HL-60 (cell line): ENCODE results near the gene CDYL2.

Experiments used
- CTCF ChIP-seq: IDR thresholded peaks from one replicate; pipeline ENCODE4 v1.5.1; 2011; ENCODE audit warnings: low read length, control low read depth, inconsistent platforms; ENCODE audit not compliant: insufficient read depth
- POLR2AphosphoS5 ChIP-seq: IDR thresholded peaks from 2 replicates; pipeline ENCODE4 v1.6.1; 2012; ENCODE audit warnings: low read depth
- TF ChIP-seq, protein P1 (sequence below): IDR thresholded peaks from 2 replicates; pipeline ENCODE4 v1.6.1; 2012; ENCODE audit warnings: low read depth; ENCODE audit not compliant: insufficient replicate concordance

- no peak for TF ChIP-seq CTCF
- TF ChIP-seq, protein P1, sequence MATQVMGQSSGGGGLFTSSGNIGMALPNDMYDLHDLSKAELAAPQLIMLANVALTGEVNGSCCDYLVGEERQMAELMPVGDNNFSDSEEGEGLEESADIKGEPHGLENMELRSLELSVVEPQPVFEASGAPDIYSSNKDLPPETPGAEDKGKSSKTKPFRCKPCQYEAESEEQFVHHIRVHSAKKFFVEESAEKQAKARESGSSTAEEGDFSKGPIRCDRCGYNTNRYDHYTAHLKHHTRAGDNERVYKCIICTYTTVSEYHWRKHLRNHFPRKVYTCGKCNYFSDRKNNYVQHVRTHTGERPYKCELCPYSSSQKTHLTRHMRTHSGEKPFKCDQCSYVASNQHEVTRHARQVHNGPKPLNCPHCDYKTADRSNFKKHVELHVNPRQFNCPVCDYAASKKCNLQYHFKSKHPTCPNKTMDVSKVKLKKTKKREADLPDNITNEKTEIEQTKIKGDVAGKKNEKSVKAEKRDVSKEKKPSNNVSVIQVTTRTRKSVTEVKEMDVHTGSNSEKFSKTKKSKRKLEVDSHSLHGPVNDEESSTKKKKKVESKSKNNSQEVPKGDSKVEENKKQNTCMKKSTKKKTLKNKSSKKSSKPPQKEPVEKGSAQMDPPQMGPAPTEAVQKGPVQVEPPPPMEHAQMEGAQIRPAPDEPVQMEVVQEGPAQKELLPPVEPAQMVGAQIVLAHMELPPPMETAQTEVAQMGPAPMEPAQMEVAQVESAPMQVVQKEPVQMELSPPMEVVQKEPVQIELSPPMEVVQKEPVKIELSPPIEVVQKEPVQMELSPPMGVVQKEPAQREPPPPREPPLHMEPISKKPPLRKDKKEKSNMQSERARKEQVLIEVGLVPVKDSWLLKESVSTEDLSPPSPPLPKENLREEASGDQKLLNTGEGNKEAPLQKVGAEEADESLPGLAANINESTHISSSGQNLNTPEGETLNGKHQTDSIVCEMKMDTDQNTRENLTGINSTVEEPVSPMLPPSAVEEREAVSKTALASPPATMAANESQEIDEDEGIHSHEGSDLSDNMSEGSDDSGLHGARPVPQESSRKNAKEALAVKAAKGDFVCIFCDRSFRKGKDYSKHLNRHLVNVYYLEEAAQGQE, result no peak
- TF ChIP-seq POLR2AphosphoS5, result no peak
Measured at GRCh38 chr16:80846275-80846674, 41.9 kb upstream of the CDYL2 start.
